Trophoblast cell (in vitro differentiated cells and primary cell): ENCODE measurements around the gene ZDHHC19.
"Not testable (repeated sequence)": the region's sequence is repeated elsewhere in the genome, so short reads cannot be mapped to it uniquely, and the experiment has no call there.

Source experiments
- DNase-seq, 2 donors: peaks; one replicate each; pipeline ENCODE4 v3.0.0-alpha.2; 2016
- H2AFZ ChIP-seq: 2 replicates; pipeline ENCODE4 v1.6.1; 2013; ENCODE audit warnings: low read length, moderate library complexity, mild to moderate bottlenecking; ENCODE audit not compliant: insufficient read depth, poor library complexity
- H2AK5ac ChIP-seq: 2 replicates; pipeline ENCODE4 v1.6.1; 2013; ENCODE audit warnings: mild to moderate bottlenecking, low read length
- H2BK120ac ChIP-seq: 2 replicates; pipeline ENCODE4 v1.6.1; 2013; ENCODE audit warnings: low read length, mild to moderate bottlenecking, moderate library complexity; ENCODE audit not compliant: insufficient read depth, poor library complexity
- H2BK12ac ChIP-seq: 2 replicates; pipeline ENCODE4 v1.6.1; 2013; ENCODE audit warnings: mild to moderate bottlenecking, low read length, moderate library complexity
- H2BK5ac ChIP-seq: 2 replicates; pipeline ENCODE4 v1.6.1; 2013; ENCODE audit warnings: low read length, low read depth, moderate library complexity, mild to moderate bottlenecking; ENCODE audit not compliant: poor library complexity
- H3K14ac ChIP-seq: 2 replicates; pipeline ENCODE4 v1.6.1; 2013; ENCODE audit warnings: mild to moderate bottlenecking, low read length
- H3K18ac ChIP-seq: 2 replicates; pipeline ENCODE4 v1.6.1; 2013; ENCODE audit warnings: mild to moderate bottlenecking, low read length
- H3K23ac ChIP-seq: 2 replicates; pipeline ENCODE4 v1.6.1; 2013; ENCODE audit warnings: low read length
- H3K27ac ChIP-seq: 2 replicates; pipeline ENCODE4 v1.5.1; 2013; ENCODE audit warnings: low read depth, mild to moderate bottlenecking, inconsistent platforms, low read length, moderate library complexity
- H3K27me3 ChIP-seq: 2 replicates; pipeline ENCODE4 v1.6.1; 2013; ENCODE audit warnings: inconsistent platforms, mild to moderate bottlenecking, low read length, moderate library complexity; ENCODE audit not compliant: insufficient read depth
- H3K36me3 ChIP-seq, 2 experiments: 1 replicate in 1 of 2; 2 replicates in 1 of 2; pipeline ENCODE4 v1.6.1; 2013; ENCODE audit warnings: low read length in 2 of 2, mild to moderate bottlenecking in 2 of 2, moderate library complexity in 1 of 2; ENCODE audit not compliant: insufficient read depth in 2 of 2, control insufficient read depth in 1 of 2
- H3K4ac ChIP-seq: 2 replicates; pipeline ENCODE4 v1.6.1; 2013; ENCODE audit warnings: low read depth, mild to moderate bottlenecking, low read length, moderate library complexity
- H3K4me1 ChIP-seq, 2 experiments: 1 replicate in 1 of 2; 2 replicates in 1 of 2; pipeline ENCODE4 v1.6.1; 2013; ENCODE audit warnings: low read length in 2 of 2, mild to moderate bottlenecking in 2 of 2, moderate library complexity in 1 of 2; ENCODE audit not compliant: insufficient read depth in 2 of 2, control insufficient read depth in 1 of 2
- H3K4me2 ChIP-seq: 2 replicates; pipeline ENCODE4 v1.6.1; 2013; ENCODE audit warnings: inconsistent platforms, mild to moderate bottlenecking, low read length, moderate library complexity
- H3K4me3 ChIP-seq: 2 replicates; pipeline ENCODE4 v1.5.1; 2013; ENCODE audit warnings: mild to moderate bottlenecking, low read depth, low read length, inconsistent platforms
- H3K79me1 ChIP-seq: one replicate; pipeline ENCODE4 v1.6.1; 2013; ENCODE audit warnings: low read length
- H3K79me2 ChIP-seq: 2 replicates; pipeline ENCODE4 v1.6.1; 2013; ENCODE audit warnings: low read length, mild to moderate bottlenecking; ENCODE audit not compliant: control insufficient read depth, insufficient read depth, poor library complexity
- H3K9ac ChIP-seq: 2 replicates; pipeline ENCODE4 v1.6.1; 2013; ENCODE audit warnings: mild to moderate bottlenecking, low read length
- H3K9me3 ChIP-seq: 2 replicates; pipeline ENCODE4 v1.6.1; 2013; ENCODE audit warnings: low read depth, mild to moderate bottlenecking, control low read depth, inconsistent platforms, low read length; ENCODE audit not compliant: insufficient read depth
- H4K12ac ChIP-seq: 2 replicates; pipeline ENCODE4 v1.6.1; 2013; ENCODE audit warnings: low read depth, mild to moderate bottlenecking, low read length, moderate library complexity
- H4K8ac ChIP-seq: 2 replicates; pipeline ENCODE4 v1.6.1; 2013; ENCODE audit warnings: low read depth, mild to moderate bottlenecking, low read length, moderate library complexity
- H4K91ac ChIP-seq: one replicate; pipeline ENCODE4 v1.6.1; 2013; ENCODE audit warnings: low read depth, mild to moderate bottlenecking, low read length, moderate library complexity
- WGBS: extraction: QIAGEN DNeasy Blood & Tissue Kit; methylation state at CpG from one replicate; pipeline ENCODE4 v1.1.7; 2013; ENCODE audit warnings: missing lambda C conversion rate; ENCODE audit not compliant: insufficient read length, insufficient coverage; ENCODE audit errors: extremely low coverage; 5-methylcytosine and 5-hydroxymethylcytosine counted together

ZDHHC19 gene

GRCh38 chr3:196165006-196165575 is 46.1 kb downstream of the ZDHHC19 start:
- not testable (repeated sequence) for H2BK5ac ChIP-seq, H3K36me3 ChIP-seq, H3K4me2 ChIP-seq, H3K4ac ChIP-seq, H2BK120ac ChIP-seq, H3K79me2 ChIP-seq, H4K12ac ChIP-seq, H2AK5ac ChIP-seq, H3K14ac ChIP-seq, H3K9ac ChIP-seq, H2BK12ac ChIP-seq, H3K4me1 ChIP-seq, H3K27me3 ChIP-seq, H3K79me1 ChIP-seq, H3K23ac ChIP-seq, H3K27ac ChIP-seq, H3K9me3 ChIP-seq, H2AFZ ChIP-seq, H4K91ac ChIP-seq, DNase-seq, H3K18ac ChIP-seq, H4K8ac ChIP-seq
- H3K4me3 ChIP-seq, result peak overlapping the region; percentile 32
- 100% methylated on average over 3 of the region's 5 CpGs for WGBS

GRCh38 chr3:196164576-196164975 is 46.6 kb downstream of the ZDHHC19 start:
- no peak overlapping the region for H3K4me2 ChIP-seq
- H3K4me1 ChIP-seq, result peaks cover 6 to 7% of the 10 kb centered on the region in 2 experiments

GRCh38 chr3:196163666-196164493 is 47.3 kb downstream of the ZDHHC19 start:
- Histone ChIP-seq H3K4ac (no peak overlapping the region), H3K23ac (no peak overlapping the region), H3K9me3 (peaks cover 10% of the 10 kb centered on the region), H4K8ac (peak overlapping the region; percentile 53), H3K36me3 (no peaks in the 10 kb centered on the region), H3K79me1 (no peaks in the 10 kb centered on the region), H3K14ac (no peak overlapping the region), H2AFZ (peak overlapping the region; percentile 66), H2BK120ac (no peak overlapping the region), H3K27ac (no peak overlapping the region), H4K12ac (no peak overlapping the region), H2AK5ac (no peak overlapping the region), H2BK5ac (no peak overlapping the region), H3K9ac (no peak overlapping the region), H3K27me3 (no peaks in the 10 kb centered on the region), H3K4me1 (peaks cover 6 to 7% of the 10 kb centered on the region in 2 experiments), H4K91ac (peak overlapping the region; percentile 39), H3K4me3 (no peak overlapping the region), H3K18ac (no peak overlapping the region), H3K4me2 (no peak overlapping the region), H2BK12ac (no peak overlapping the region), H3K79me2 (no peaks in the 10 kb centered on the region)
- peak; percentile 51 to 63 for DNase-seq
- no CpG with 5 or more reads among the region's 24 CpGs for WGBS

More at GRCh38 chr3:196164576-196164975, 46.6 kb downstream of the ZDHHC19 start:
- no peaks in the 10 kb centered on the region for H3K36me3 ChIP-seq
- no peak overlapping the region for H3K4ac ChIP-seq
- no peak overlapping the region for H3K23ac ChIP-seq
- no peak overlapping the region for H2BK120ac ChIP-seq
- no peak overlapping the region for H4K8ac ChIP-seq
- H3K27ac ChIP-seq, result no peak overlapping the region
- H3K14ac ChIP-seq, result no peak overlapping the region
- no peaks in the 10 kb centered on the region for H3K79me1 ChIP-seq
- H2BK12ac ChIP-seq, result no peak overlapping the region
- no peak overlapping the region for H3K18ac ChIP-seq
- WGBS, result 100% methylated on average over 2 of the region's 2 CpGs
- no peak for DNase-seq
- H4K91ac ChIP-seq, result no peak overlapping the region
- H3K9me3 ChIP-seq, result peaks cover 10% of the 10 kb centered on the region
- H3K9ac ChIP-seq, result no peak overlapping the region
- no peak overlapping the region for H2BK5ac ChIP-seq
- peak overlapping the region; percentile 18 for H3K4me3 ChIP-seq
- H2AK5ac ChIP-seq, result no peak overlapping the region
- H3K27me3 ChIP-seq, result no peaks in the 10 kb centered on the region
- no peak overlapping the region for H4K12ac ChIP-seq
- no peaks in the 10 kb centered on the region for H3K79me2 ChIP-seq
- H2AFZ ChIP-seq, result no peak overlapping the region

- H3K4me3 ChIP-seq, result no peak overlapping the region
- no peak overlapping the region for H3K9ac ChIP-seq
- H4K12ac ChIP-seq, result no peak overlapping the region
- H3K4me1 ChIP-seq, result peaks cover 6 to 7% of the 10 kb centered on the region in 2 experiments
- H4K91ac ChIP-seq, result no peak overlapping the region
- H3K18ac ChIP-seq, result no peak overlapping the region
- no peak overlapping the region for H2BK5ac ChIP-seq
- H3K14ac ChIP-seq, result no peak overlapping the region
- no peaks in the 10 kb centered on the region for H3K27me3 ChIP-seq
- H3K4ac ChIP-seq, result no peak overlapping the region
- H3K79me2 ChIP-seq, result no peaks in the 10 kb centered on the region
- H3K9me3 ChIP-seq, result peaks cover 10% of the 10 kb centered on the region
- H3K79me1 ChIP-seq, result no peaks in the 10 kb centered on the region
- H2AK5ac ChIP-seq, result no peak overlapping the region
- no peak for DNase-seq
- no peak overlapping the region for H2BK120ac ChIP-seq
- no peak overlapping the region for H2BK12ac ChIP-seq
- H3K4me2 ChIP-seq, result no peak overlapping the region
- WGBS, result no CpG with 5 or more reads among the region's 6 CpGs
- H3K23ac ChIP-seq, result no peak overlapping the region
- H4K8ac ChIP-seq, result no peak overlapping the region
- no peak overlapping the region for H3K27ac ChIP-seq
- no peaks in the 10 kb centered on the region for H3K36me3 ChIP-seq
- H2AFZ ChIP-seq, result no peak overlapping the region
Measured at GRCh38 chr3:196163212-196163611, 48.0 kb downstream of the ZDHHC19 start.
